SK-N-SH (cell line): ENCODE results near the gene ALPI. TPM values are rescaled to one million over a fixed set of nuclear protein-coding genes. Genes with fewer than 3 reads are reported as not detected.

Experiments used
- CTCF ChIA-PET: fragments of 300-600, 350-600 bp; formaldehyde crosslinking; extraction: SDS; loops from one replicate; lab custom pipeline; 2021; lab: Yijun Ruan, JAX
- POLR2A ChIA-PET: fragments of 350-600 bp; sonication (Branson Sonifier 250); formaldehyde crosslinking; extraction: SDS; loops from one replicate; lab custom pipeline; 2020; ENCODE audit warnings: antibody characterized with exemption, inconsistent platforms; lab: Yijun Ruan, JAX
- DNase-seq: peaks from one replicate; pipeline ENCODE4 v3.0.0; 2012
- H2AFZ ChIP-seq: fragments of 200-600 bp; sonication (generic); 2 replicates; pipeline ENCODE4 v1.8.1; 2016; ENCODE audit warnings: antibody characterized with exemption, mild to moderate bottlenecking, low read depth
- H3F3A ChIP-seq: fragments of 200-600 bp; sonication (generic); replicated peaks from 2 replicates; pipeline ENCODE3; 2016; ENCODE audit warnings: antibody characterized with exemption, mild to moderate bottlenecking; ENCODE audit not compliant: insufficient read depth
- H3K27ac ChIP-seq, 2 experiments: fragments of 200-500 bp in 1 of 2; fragments of 200-600 bp in 1 of 2; sonication (Bioruptor generic) in 1 of 2; sonication (generic), shearing (Covaris generic) in 1 of 2; 2 replicates each; pipeline versions ENCODE4 v1.5.1 to v1.6.1; 2014 to 2016; ENCODE audit warnings: low read depth in 2 of 2, inconsistent platforms in 1 of 2, low read length in 1 of 2, mild to moderate bottlenecking in 1 of 2, mixed read lengths in 1 of 2
- H3K27me3 ChIP-seq: fragments of 200-600 bp; sonication (generic), shearing (Covaris generic); 2 replicates; pipeline ENCODE4 v1.6.1; 2016; ENCODE audit warnings: mixed run types; ENCODE audit not compliant: insufficient read depth
- H3K36me3 ChIP-seq, 2 experiments: fragments of 200-500 bp in 1 of 2; fragments of 200-600 bp in 1 of 2; sonication (Bioruptor generic) in 1 of 2; sonication (generic) in 1 of 2; replicated peaks in 1 of 2; 2 replicates each; pipeline versions ENCODE3 to v1.5.1; 2014 to 2016; ENCODE audit warnings: low read length in 1 of 2, mild to moderate bottlenecking in 1 of 2; ENCODE audit not compliant: insufficient read depth in 2 of 2, control insufficient read depth in 1 of 2
- H3K4me1 ChIP-seq, 2 experiments: fragments of 200-500 bp in 1 of 2; fragments of 200-600 bp in 1 of 2; sonication (Bioruptor generic) in 1 of 2; sonication (generic), shearing (Covaris generic) in 1 of 2; 2 replicates each; pipeline versions ENCODE4 v1.5.1 to v1.6.1; 2014 to 2016; ENCODE audit warnings: low read depth in 1 of 2, low read length in 1 of 2, mixed run types in 1 of 2; ENCODE audit not compliant: insufficient read depth in 2 of 2, control insufficient read depth in 1 of 2
- H3K4me2 ChIP-seq: fragments of 200-600 bp; sonication (generic), shearing (Covaris generic); 2 replicates; pipeline ENCODE4 v1.6.1; 2017; ENCODE audit warnings: mixed run types
- H3K4me3 ChIP-seq, 2 experiments: fragments of 200-500 bp in 1 of 2; fragments of 200-600 bp in 1 of 2; sonication (Bioruptor generic) in 1 of 2; sonication (generic), shearing (Covaris generic) in 1 of 2; 2 replicates each; pipeline versions ENCODE4 v1.5.1 to v1.8.1; 2014 to 2016; ENCODE audit warnings: low read depth in 2 of 2, inconsistent platforms in 1 of 2, low read length in 1 of 2, mild to moderate bottlenecking in 1 of 2, mixed read lengths in 1 of 2, moderate library complexity in 1 of 2
- H3K79me2 ChIP-seq: fragments of 200-600 bp; sonication (generic); 2 replicates; pipeline ENCODE4 v1.8.1; 2017; ENCODE audit warnings: mild to moderate bottlenecking; ENCODE audit not compliant: insufficient read depth
- H3K9ac ChIP-seq: fragments of 200-600 bp; sonication (generic); 2 replicates; pipeline ENCODE4 v1.6.1; 2017; ENCODE audit warnings: mixed run types
- H3K9me2 ChIP-seq: fragments of 200-600 bp; sonication (generic); 2 replicates; pipeline ENCODE4 v1.6.1; 2017; ENCODE audit warnings: mixed run types
- H3K9me3 ChIP-seq: fragments of 200-600 bp; sonication (generic); 2 replicates; pipeline ENCODE4 v1.6.1; 2017; ENCODE audit warnings: mixed run types, mild to moderate bottlenecking, moderate library complexity
- H4K20me1 ChIP-seq: fragments of 200-600 bp; sonication (generic); 2 replicates; pipeline ENCODE4 v1.6.1; 2017; ENCODE audit warnings: mild to moderate bottlenecking, mixed run types; ENCODE audit not compliant: insufficient read depth
- CHD2 ChIP-seq: fragments of 150-350 bp; IDR thresholded peaks from 2 replicates; pipeline ENCODE4 v1.6.1; 2018; ENCODE audit warnings: low read length; ENCODE audit not compliant: partially characterized antibody
- GATA2 ChIP-seq: sonication (generic); formaldehyde crosslinking; IDR thresholded peaks from 2 replicates; pipeline ENCODE4 v1.5.0; 2020; ENCODE audit warnings: mild to moderate bottlenecking, missing genetic modification reagents
- IRF3 ChIP-seq: fragments of 150-350 bp; IDR thresholded peaks from 2 replicates; pipeline ENCODE4 v1.6.1; 2016; ENCODE audit warnings: mild to moderate bottlenecking, low read depth, low read length
- NFIC ChIP-seq: IDR thresholded peaks from 2 replicates; pipeline ENCODE4 v1.4.0; 2012; ENCODE audit warnings: borderline replicate concordance
- PBX3 ChIP-seq: IDR thresholded peaks from 2 replicates; pipeline ENCODE4; 2012
- POLR2AphosphoS5 ChIP-seq: IDR thresholded peaks from 2 replicates; pipeline ENCODE4 v1.6.1; 2012; ENCODE audit warnings: low read depth, low read length
- RAD21 ChIP-seq: IDR thresholded peaks from 2 replicates; pipeline ENCODE4 v1.6.1; 2012; ENCODE audit warnings: mild to moderate bottlenecking, low read length
- RCOR1 ChIP-seq: fragments of 150-350 bp; IDR thresholded peaks from 2 replicates; pipeline ENCODE4 v1.6.1; 2017; ENCODE audit warnings: antibody characterized with exemption, low read length
- RFX5 ChIP-seq: IDR thresholded peaks from 2 replicates; pipeline ENCODE4 v1.6.1; 2012; ENCODE audit warnings: mild to moderate bottlenecking, improper control_type of control experiment, low read length
- SIN3A ChIP-seq: IDR thresholded peaks from 2 replicates; pipeline ENCODE4 v1.6.1; 2012; ENCODE audit warnings: low read depth, mild to moderate bottlenecking, low read length, moderate library complexity, borderline replicate concordance
- SMC3 ChIP-seq: IDR thresholded peaks from 2 replicates; pipeline ENCODE4 v1.6.1; 2012; ENCODE audit warnings: low read depth, low read length, improper control_type of control experiment
- ZBTB33 ChIP-seq: IDR thresholded peaks from 2 replicates; pipeline ENCODE4 v1.4.0; 2012; ENCODE audit warnings: low read depth, borderline replicate concordance
- WGBS: methylation state at CpG from one replicate; pipeline ENCODE4 v1.1.6; 2017; ENCODE audit warnings: low lambda C conversion rate; 5-methylcytosine and 5-hydroxymethylcytosine counted together
- polyA plus RNA-seq, 3 experiments: library from polyadenylated mRNA; depleted of rRNA; stranded (reverse); fragments of >200 nt; gene quantifications; 2 replicates each; pipeline ENCODE4 v1.2.3, GENCODE V29; 2012
- TF ChIP-seq, protein P1 (sequence below): IDR thresholded peaks from 2 replicates; pipeline ENCODE4 v1.4.0; 2012; ENCODE audit warnings: low read depth
- TF ChIP-seq, protein P2 (sequence below): fragments of 200-600 bp; sonication (generic); IDR thresholded peaks from 2 replicates; pipeline ENCODE4 v1.6.1; 2017; ENCODE audit warnings: antibody characterized with exemption, mild to moderate bottlenecking, moderate library complexity
- TF ChIP-seq, protein P3 (sequence below): IDR thresholded peaks from 2 replicates; pipeline ENCODE4 v1.4.0; 2012; ENCODE audit warnings: low read depth, borderline replicate concordance

ALPI gene
- polyA plus RNA-seq, 1 of the 3 experiments (the other 2 are of a cell fraction): not detected

DNA sequence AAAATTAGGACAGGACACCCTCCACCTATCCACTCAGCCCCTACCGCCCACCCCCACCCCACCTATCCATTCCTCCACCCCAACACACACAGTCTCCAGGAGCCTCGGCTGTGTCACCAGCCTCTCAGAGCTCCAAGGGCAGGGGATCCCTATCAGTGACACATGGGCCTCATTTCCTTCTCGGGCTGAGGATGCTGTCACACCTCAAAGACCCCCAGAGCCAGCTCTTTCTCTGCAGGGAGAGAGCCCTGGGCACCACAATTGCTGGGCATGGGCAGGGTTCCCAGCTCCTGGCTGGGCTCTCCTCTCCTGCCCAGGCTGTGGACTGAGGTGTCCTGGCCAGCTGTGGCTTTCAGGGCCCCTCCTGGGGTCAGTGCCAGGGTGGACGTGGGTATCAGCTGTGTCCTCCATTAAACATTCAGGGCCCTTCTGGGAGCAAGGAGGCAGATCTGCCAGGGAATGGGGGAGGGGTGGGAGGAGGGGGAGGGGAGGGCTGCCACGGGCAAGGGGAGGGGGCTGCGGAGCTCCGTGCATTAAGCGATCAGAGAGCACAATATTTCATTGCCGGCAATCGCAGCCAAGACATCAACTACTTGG, 45.9 kb downstream of the ALPI start (continued):
- no peak for TF ChIP-seq ZBTB33
- TF ChIP-seq NFIC: no peak
- TF ChIP-seq, protein P1, sequence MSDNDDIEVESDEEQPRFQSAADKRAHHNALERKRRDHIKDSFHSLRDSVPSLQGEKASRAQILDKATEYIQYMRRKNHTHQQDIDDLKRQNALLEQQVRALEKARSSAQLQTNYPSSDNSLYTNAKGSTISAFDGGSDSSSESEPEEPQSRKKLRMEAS: no peak
- no peak for TF ChIP-seq SIN3A
- TF ChIP-seq RFX5: no peak

GRCh38 chr2:232502511-232502910, 46.6 kb downstream of the ALPI start:
- H3K79me2 ChIP-seq: no peaks in the 10 kb centered on the region
- no peaks in the 10 kb centered on the region for H3F3A ChIP-seq
- H3K36me3 ChIP-seq: no peaks in the 10 kb centered on the region
- peaks cover 23% of the 10 kb centered on the region for H3K27me3 ChIP-seq
- H2AFZ ChIP-seq: no peak overlapping the region
- no peaks in the 10 kb centered on the region for H3K9me2 ChIP-seq
- H3K4me2 ChIP-seq: 0 out of 2 replicates have a peak overlapping the region, but pooled peaks have one; percentile 60
- 60% methylated on average over 20 of the region's 21 CpGs for WGBS
- POLR2A ChIA-PET: no interaction called here
- TF ChIP-seq RAD21 (no peak), PBX3 (no peak), IRF3 (no peak), NFIC (no peak), POLR2AphosphoS5 (no peak), GATA2 (CRISPR knock-in tag) (no peak), ZBTB33 (no peak), CHD2 (no peak), SMC3 (no peak), RCOR1 (no peak)
- TF ChIP-seq, protein P2, sequence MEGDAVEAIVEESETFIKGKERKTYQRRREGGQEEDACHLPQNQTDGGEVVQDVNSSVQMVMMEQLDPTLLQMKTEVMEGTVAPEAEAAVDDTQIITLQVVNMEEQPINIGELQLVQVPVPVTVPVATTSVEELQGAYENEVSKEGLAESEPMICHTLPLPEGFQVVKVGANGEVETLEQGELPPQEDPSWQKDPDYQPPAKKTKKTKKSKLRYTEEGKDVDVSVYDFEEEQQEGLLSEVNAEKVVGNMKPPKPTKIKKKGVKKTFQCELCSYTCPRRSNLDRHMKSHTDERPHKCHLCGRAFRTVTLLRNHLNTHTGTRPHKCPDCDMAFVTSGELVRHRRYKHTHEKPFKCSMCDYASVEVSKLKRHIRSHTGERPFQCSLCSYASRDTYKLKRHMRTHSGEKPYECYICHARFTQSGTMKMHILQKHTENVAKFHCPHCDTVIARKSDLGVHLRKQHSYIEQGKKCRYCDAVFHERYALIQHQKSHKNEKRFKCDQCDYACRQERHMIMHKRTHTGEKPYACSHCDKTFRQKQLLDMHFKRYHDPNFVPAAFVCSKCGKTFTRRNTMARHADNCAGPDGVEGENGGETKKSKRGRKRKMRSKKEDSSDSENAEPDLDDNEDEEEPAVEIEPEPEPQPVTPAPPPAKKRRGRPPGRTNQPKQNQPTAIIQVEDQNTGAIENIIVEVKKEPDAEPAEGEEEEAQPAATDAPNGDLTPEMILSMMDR: no peak
- TF ChIP-seq, protein P3, sequence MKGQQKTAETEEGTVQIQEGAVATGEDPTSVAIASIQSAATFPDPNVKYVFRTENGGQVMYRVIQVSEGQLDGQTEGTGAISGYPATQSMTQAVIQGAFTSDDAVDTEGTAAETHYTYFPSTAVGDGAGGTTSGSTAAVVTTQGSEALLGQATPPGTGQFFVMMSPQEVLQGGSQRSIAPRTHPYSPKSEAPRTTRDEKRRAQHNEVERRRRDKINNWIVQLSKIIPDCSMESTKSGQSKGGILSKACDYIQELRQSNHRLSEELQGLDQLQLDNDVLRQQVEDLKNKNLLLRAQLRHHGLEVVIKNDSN: no peak
- DNase-seq: no peak
- no peak overlapping the region for H3K9ac ChIP-seq
- peak overlapping the region in 1 of 2 experiments; percentile 3; a peak in 1 of 4 replicates for H3K4me3 ChIP-seq
- H3K27ac ChIP-seq: no peak overlapping the region; a peak in 1 of 4 replicates
- no peaks in the 10 kb centered on the region for H4K20me1 ChIP-seq
- no peaks in the 10 kb centered on the region for H3K9me3 ChIP-seq
- H3K4me1 ChIP-seq: peaks cover 0 to 45% of the 10 kb centered on the region in 2 experiments; a peak in 1 of 4 replicates
- CTCF ChIA-PET: interaction anchor here (1.3 to 3.0 kb wide), 2 partner anchors 20 to 56 kb away, joined by 5 to 24 read pairs; partner anchors contain the start of gene PRSS56
